GM19324 (cell line): ENCODE data around the gene IL1RAPL2.

Source experiments
- ATAC-seq: cut with Tn5 transposase; IDR thresholded peaks from one replicate; pipeline ENCODE4 v1.9.1; 2021; ENCODE audit warnings: mild to moderate bottlenecking, moderate library complexity; ENCODE audit not compliant: unreplicated experiment, low FRiP score

Gene IL1RAPL2

GRCh38 chrX:105241056-105241455 lies 675.1 kb downstream of the IL1RAPL2 start:
- ATAC-seq = no peak

DNA sequence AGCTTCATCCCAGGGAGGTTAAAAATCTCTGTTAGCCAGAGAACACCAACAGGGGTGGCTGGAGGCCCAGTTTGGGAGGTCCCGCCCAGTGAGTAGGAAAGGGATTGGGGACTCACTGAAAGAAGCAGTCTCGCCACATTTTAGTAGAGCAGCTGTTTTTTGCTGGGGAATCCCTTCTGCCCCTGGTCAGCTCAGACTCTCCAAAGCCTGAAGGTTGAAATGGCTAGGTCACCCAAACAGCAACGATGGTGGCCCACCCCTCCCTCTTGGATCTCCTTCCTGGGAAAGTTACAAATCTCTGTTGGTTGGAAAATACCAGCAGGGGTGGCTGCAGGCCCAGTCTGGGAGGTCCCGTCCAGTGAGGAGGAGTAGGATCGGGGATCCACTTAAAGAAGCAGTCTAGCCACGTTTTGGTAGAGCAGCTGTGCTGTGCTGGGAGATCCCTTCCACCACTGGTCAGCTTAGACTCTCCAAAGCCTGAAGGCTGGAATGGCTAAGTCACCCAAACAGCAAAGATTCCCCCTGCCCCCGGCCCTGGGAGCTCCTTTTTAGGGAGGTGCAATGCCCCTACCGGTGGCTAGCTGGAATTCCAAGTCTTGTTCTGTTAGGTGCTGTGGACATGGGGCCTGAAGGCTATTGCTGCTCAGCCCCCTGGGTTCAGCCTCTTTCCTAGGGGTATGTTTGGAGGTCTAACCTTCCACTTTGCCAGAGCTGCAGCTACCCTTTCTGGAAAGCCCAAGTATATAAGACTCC lies 694.5 kb downstream of the IL1RAPL2 start:
- no peak for ATAC-seq

DNA sequence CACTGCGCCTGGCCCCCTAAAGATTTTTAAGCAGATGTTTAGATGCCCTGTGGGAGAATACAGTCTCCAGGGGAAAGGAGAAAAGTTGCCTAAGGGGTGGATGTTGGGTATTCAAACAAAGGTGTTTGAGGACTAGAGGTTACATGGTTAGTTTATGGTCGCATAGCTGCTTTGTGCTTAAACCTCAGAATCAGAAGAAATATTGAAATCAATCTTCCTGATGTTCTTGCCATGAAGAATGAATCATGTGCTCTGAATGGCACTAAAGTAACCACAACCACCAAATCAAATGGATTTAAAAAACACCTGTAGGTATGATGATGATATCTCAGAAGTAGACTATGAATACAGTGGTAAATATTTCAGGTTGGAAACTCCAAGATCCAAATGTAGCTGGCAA lies 697.2 kb downstream of the IL1RAPL2 start:
- ATAC-seq = no peak

GRCh38 chrX:105263801-105264200 lies 697.8 kb downstream of the IL1RAPL2 start:
- no peak for ATAC-seq

DNA sequence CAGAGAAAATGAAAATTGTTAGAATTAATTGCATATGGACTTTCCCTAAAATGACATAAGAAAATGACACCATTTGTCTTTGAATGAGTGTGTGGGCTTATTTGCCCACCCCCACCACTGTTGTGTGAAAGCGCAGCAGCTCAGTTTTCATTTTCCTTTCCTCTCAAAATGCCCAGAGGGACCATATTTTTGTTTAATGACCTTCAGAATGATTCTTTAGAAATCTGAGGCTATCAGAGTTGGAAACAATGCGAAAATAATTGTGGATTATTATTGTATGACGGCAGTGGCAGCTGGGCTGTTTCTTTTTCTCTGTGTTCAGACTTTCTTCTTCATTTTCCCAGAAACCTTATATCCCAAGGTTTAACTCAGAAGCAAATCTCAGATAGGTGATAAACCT lies 699.1 kb downstream of the IL1RAPL2 start:
- ATAC-seq = no peak

GRCh38 chrX:105266456-105266855 lies 700.5 kb downstream of the IL1RAPL2 start:
- no peak for ATAC-seq

- no peak for ATAC-seq
Measured at GRCh38 chrX:105267167-105267566, 701.2 kb downstream of the IL1RAPL2 start.

GRCh38 chrX:105269386-105269785 lies 703.4 kb downstream of the IL1RAPL2 start:
- ATAC-seq = no peak

DNA sequence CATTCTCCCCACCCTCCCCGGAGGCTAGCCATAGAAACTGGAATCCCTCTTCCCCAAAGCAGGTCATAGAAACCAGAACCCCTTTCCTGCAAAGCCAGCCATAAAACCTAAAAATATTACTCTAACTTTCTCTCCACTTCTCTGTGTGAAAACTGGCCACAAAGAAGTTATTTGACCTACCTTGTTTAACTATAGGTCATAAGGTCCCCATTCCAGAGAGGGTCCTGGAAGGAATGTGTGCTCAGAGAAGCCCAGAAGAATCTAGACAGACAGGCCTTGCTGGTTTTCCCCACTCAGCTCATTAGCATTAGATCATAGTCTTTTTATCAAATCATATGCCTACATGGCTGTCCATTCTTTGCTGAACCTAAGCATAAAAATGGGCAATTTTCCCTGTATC lies 707.3 kb downstream of the IL1RAPL2 start:
- no peak for ATAC-seq

DNA sequence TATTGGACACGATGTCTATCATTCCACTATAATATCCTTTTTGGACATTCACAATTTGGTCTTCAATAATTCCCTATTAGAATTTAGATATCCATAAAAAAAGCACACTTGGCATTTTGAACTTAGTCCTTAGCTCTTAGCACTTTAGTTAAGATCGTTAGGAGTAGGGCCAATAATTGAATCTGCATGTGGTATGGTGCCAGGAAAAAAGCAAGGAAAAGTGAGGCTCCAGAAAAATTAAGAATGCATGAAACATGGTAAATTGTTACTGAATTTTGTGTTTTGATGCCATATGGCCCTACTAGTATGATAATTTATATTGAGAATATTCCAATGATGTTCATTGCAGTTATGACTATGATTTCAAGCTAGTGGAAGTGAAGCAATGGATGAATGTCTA lies 708.1 kb downstream of the IL1RAPL2 start:
- no peak for ATAC-seq

- ATAC-seq = no peak
Measured at GRCh38 chrX:105277132-105277531, 711.1 kb downstream of the IL1RAPL2 start.

DNA sequence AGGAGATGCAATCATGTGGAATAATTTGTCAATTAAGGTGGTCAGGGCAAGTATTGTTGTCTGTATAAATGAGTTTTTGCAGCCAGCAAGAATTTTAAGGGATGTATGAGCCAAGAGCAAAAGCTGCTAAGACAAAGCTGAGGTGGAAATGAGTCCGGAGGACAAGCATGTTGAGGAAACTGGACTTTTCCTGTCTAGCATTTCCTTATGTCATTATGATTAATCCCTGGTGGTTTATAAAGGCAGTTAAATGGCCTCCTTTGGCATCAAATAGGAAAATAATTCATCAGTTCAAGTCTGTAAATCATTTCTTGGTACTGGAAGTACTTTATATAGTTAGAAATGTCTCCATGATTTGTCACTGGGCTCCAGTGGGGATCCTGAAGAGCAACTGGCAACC lies 716.1 kb downstream of the IL1RAPL2 start:
- ATAC-seq = no peak

GRCh38 chrX:105297041-105297440 lies 731.0 kb downstream of the IL1RAPL2 start:
- no peak for ATAC-seq

DNA sequence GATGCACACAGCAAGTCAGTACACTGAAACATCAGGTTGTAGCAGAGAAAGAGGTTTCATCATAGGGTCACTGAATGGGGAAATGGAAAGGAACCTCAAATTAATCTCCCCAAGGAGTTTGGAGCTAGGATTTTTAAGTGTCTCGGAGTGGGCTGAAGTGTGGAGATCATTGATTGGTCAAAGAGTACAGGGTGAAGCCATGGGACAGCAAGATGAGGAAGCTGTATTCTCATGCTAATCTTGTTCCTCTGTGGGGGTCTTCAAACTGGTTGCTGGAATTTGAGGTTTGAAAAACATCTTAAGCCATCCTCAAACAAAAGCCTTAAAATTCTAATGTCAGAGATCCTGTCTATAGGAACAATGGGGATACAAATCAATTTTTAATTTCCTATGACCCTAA lies 733.3 kb downstream of the IL1RAPL2 start:
- no peak for ATAC-seq

GRCh38 chrX:105302246-105302645 lies 736.2 kb downstream of the IL1RAPL2 start:
- no peak for ATAC-seq

- ATAC-seq = no peak
Measured at GRCh38 chrX:105307762-105308161, 741.8 kb downstream of the IL1RAPL2 start.

GRCh38 chrX:105313596-105313995 lies 747.6 kb downstream of the IL1RAPL2 start:
- no peak for ATAC-seq

- ATAC-seq = no peak
Measured at GRCh38 chrX:105314458-105314857, 748.5 kb downstream of the IL1RAPL2 start.

- no peak for ATAC-seq
Measured at GRCh38 chrX:105315248-105315647, 749.2 kb downstream of the IL1RAPL2 start.

- ATAC-seq = no peak
Measured at GRCh38 chrX:105317117-105317516, 751.1 kb downstream of the IL1RAPL2 start.

DNA sequence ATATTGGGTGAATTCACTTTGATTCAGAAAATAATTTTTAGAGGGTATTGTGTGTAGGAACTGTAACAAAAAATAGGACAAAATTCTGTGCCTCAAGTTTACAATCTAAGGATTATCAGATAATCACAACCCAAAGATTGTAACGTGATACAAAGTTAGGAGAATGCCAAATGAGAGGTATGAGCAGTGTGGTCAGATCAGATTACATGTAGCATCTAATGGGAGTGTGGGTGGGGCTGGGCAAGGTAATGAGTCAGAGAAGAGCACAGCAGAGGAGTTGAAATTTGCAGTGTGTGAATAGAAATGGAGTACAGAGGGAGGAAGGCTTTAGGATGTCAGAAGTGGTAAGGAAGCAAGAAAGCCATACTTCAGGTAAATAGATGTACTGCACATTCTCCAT lies 757.9 kb downstream of the IL1RAPL2 start:
- no peak for ATAC-seq

DNA sequence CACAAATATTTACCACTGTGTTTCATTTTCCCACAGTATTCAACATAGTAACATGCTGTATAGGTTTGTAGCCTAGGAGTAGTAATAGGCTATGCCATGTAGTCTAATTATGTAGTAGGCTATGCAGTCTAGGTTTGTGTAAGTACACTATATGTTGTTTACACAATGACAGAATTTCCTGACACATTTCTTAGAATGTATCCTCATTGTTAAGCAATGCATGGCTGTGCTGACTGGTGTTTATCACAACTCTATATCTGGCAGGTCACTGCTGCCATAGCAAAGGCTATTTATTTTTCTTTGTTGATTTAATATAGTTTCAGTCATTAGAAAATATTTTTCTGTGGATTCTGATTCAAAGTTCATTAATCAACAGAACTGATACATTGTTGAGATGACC lies 762.8 kb downstream of the IL1RAPL2 start:
- ATAC-seq = no peak

GRCh38 chrX:105331244-105331643 lies 765.2 kb downstream of the IL1RAPL2 start:
- no peak for ATAC-seq
